ENCODE measurements around the gene CCDC68.

GRCh38 chr18:55000529-55000928 is 41.3 kb upstream of the CCDC68 start:
- TF ChIP-seq EZH2phosphoT487 (IDR thresholded peaks at IDR 0.05; ENCODE audit: insufficient read depth, low read depth) = no peak
- no peak for TF ChIP-seq EZH2 (IDR thresholded peaks at IDR 0.05; ENCODE audit: insufficient read depth, poor library complexity, severe bottlenecking)

Data from GM23248 (cell line).